Neuronal stem cell (in vitro differentiated cells): ENCODE data around the gene BCR.

Experiments
- DNase-seq: peaks from one replicate; pipeline ENCODE4 v3.0.0-alpha.2; 2013; ENCODE audit warnings: low spot score
- H2AFZ ChIP-seq: one replicate; pipeline ENCODE4 v1.6.1; 2013; ENCODE audit warnings: mild to moderate bottlenecking, low read length, inconsistent platforms
- H2AK5ac ChIP-seq: 2 replicates; pipeline ENCODE4 v1.6.1; 2013; ENCODE audit warnings: low read depth, mild to moderate bottlenecking, inconsistent platforms, low read length, moderate library complexity, mixed read lengths
- H2BK120ac ChIP-seq: 2 replicates; pipeline ENCODE4 v1.6.1; 2013; ENCODE audit warnings: low read depth, mild to moderate bottlenecking, inconsistent platforms, low read length, moderate library complexity, mixed read lengths
- H2BK12ac ChIP-seq: one replicate; pipeline ENCODE4 v1.6.1; 2013; ENCODE audit warnings: low read length, inconsistent platforms
- H2BK15ac ChIP-seq: 2 replicates; pipeline ENCODE4 v1.6.1; 2013; ENCODE audit warnings: mild to moderate bottlenecking, low read length, inconsistent platforms, mixed read lengths
- H2BK5ac ChIP-seq: one replicate; pipeline ENCODE4 v1.6.1; 2013; ENCODE audit warnings: inconsistent platforms, mild to moderate bottlenecking, low read length, moderate library complexity
- H3K14ac ChIP-seq: one replicate; pipeline ENCODE4 v1.6.1; 2013; ENCODE audit warnings: low read length, inconsistent platforms
- H3K18ac ChIP-seq: 2 replicates; pipeline ENCODE4 v1.6.1; 2013; ENCODE audit warnings: low read length, inconsistent platforms
- H3K23ac ChIP-seq: 2 replicates; pipeline ENCODE4 v1.6.1; 2013; ENCODE audit warnings: low read depth, mild to moderate bottlenecking, mixed read lengths, low read length, inconsistent platforms; ENCODE audit not compliant: poor library complexity
- H3K27ac ChIP-seq: replicated peaks from 3 replicates; pipeline ENCODE4 v1.5.1; 2013; ENCODE audit warnings: low read length, inconsistent platforms
- H3K27me3 ChIP-seq, 3 experiments: 2 replicates each; pipeline ENCODE4 v1.6.1; 2013; ENCODE audit warnings: low read length in 3 of 3, mild to moderate bottlenecking in 2 of 3, inconsistent platforms in 1 of 3, low read depth in 1 of 3, mixed read lengths in 1 of 3, moderate library complexity in 1 of 3; ENCODE audit not compliant: control insufficient read depth in 3 of 3, insufficient read depth in 3 of 3
- H3K36me3 ChIP-seq, 2 donors: replicated peaks in 1 of 2; 2 replicates each; pipeline ENCODE4 v1.6.1; 2013; ENCODE audit warnings: low read length in 2 of 2; ENCODE audit not compliant: control insufficient read depth in 2 of 2, insufficient read depth in 2 of 2
- H3K4ac ChIP-seq: 2 replicates; pipeline ENCODE4 v1.6.1; 2013; ENCODE audit warnings: inconsistent platforms, mild to moderate bottlenecking, low read length, moderate library complexity
- H3K4me1 ChIP-seq, 2 donors: 1 replicate in 1 of 2; 2 replicates in 1 of 2; pipeline ENCODE4 v1.6.1; 2013; ENCODE audit warnings: low read length in 2 of 2, low read depth in 1 of 2; ENCODE audit not compliant: control insufficient read depth in 2 of 2, insufficient read depth in 1 of 2
- H3K4me2 ChIP-seq: one replicate; pipeline ENCODE4 v1.6.1; 2013; ENCODE audit warnings: mild to moderate bottlenecking, low read length, inconsistent platforms; ENCODE audit not compliant: insufficient read depth, poor library complexity, severe bottlenecking
- H3K4me3 ChIP-seq, 2 donors: 2 replicates each; pipeline ENCODE4 v1.5.1; 2013; ENCODE audit warnings: low read length in 2 of 2, mild to moderate bottlenecking in 2 of 2, inconsistent platforms in 1 of 2, moderate library complexity in 1 of 2
- H3K79me1 ChIP-seq: one replicate; pipeline ENCODE4 v1.6.1; 2013; ENCODE audit warnings: low read depth, mild to moderate bottlenecking, inconsistent platforms, low read length, moderate library complexity
- H3K9ac ChIP-seq: one replicate; pipeline ENCODE4 v1.6.1; 2013; ENCODE audit warnings: mild to moderate bottlenecking, low read depth, low read length, inconsistent platforms; ENCODE audit not compliant: poor library complexity
- H3K9me3 ChIP-seq, 2 donors: replicated peaks in 1 of 2; 2 replicates each; pipeline versions ENCODE3 to v1.6.1; 2013; ENCODE audit warnings: low read length in 2 of 2, mild to moderate bottlenecking in 2 of 2, inconsistent platforms in 1 of 2, low read depth in 1 of 2, mixed read lengths in 1 of 2, moderate library complexity in 1 of 2; ENCODE audit not compliant: control insufficient read depth in 2 of 2, insufficient read depth in 1 of 2
- H4K8ac ChIP-seq: one replicate; pipeline ENCODE4 v1.6.1; 2013; ENCODE audit warnings: low read depth, mild to moderate bottlenecking, inconsistent platforms, low read length, moderate library complexity
- H4K91ac ChIP-seq: one replicate; pipeline ENCODE4 v1.6.1; 2013; ENCODE audit warnings: low read length, low read depth, mild to moderate bottlenecking, inconsistent platforms; ENCODE audit not compliant: poor library complexity
- WGBS, 2 donors: extraction: QIAGEN DNeasy Blood & Tissue Kit; methylation state at CpG; one replicate each; pipeline ENCODE4 v1.1.7; 2013; ENCODE audit warnings: missing lambda C conversion rate in 2 of 2, mixed read lengths in 1 of 2; ENCODE audit not compliant: insufficient read length in 2 of 2, insufficient replicate concordance in 1 of 2; ENCODE audit errors: extremely low coverage in 2 of 2; 5-methylcytosine and 5-hydroxymethylcytosine counted together

The BCR gene

DNA sequence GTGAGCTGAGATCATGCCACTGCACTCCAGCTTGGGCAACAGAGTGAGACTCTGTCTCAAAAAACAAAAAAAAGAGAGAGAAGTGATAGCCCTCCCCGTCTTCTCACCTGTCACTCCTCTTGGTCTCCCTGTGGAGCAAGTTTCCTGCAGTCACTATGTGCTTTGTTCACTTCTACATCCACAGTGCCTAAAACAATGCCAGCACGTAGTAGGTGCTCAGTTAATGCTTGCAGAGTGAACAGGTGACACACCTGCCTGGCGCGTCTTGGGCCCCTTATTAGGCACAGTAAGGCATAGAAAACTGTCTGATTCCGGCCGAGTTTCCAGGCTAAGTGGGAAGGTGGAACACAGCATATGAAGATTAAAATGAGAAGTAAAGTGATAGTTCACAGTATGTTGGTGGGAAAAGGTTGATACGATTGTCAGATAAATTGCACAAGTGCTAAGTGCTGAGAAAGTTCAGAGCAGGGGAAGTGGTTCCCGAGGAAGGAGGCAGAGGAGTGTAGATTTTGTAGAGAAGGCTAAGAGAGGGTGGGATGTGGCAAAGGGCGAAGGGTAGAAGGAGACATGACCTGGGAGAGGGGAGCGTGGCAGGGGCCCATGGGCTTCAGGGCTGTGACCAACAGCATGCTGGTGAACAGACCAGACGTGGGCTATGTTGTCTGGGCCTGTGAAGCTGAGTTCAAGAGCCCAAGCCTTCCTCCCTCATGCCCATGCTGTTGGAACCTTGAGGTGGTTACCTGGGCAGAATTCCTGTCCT lies 41.9 kb downstream of the BCR start:
- Histone ChIP-seq H2AK5ac (no peak overlapping the region), H3K4me2 (no peak overlapping the region), H2BK5ac (no peak overlapping the region), H3K27ac (no peak overlapping the region), H3K23ac (no peak overlapping the region), H2BK120ac (no peak overlapping the region), H2BK12ac (no peak overlapping the region), H3K18ac (no peak overlapping the region), H3K79me1 (peaks cover 10% of the 10 kb centered on the region), H3K4me3 (no peak overlapping the region), H3K9ac (no peak overlapping the region), H3K4me1 (peaks cover 29 to 34% of the 10 kb centered on the region in 2 donors), H3K14ac (no peak overlapping the region), H4K91ac (no peak overlapping the region), H2AFZ (no peak overlapping the region), H3K4ac (no peak overlapping the region), H3K27me3 (no peaks in the 10 kb centered on the region), H3K9me3 (peaks cover 0 to 4% of the 10 kb centered on the region in 2 donors), H4K8ac (no peak overlapping the region), H3K36me3 (no peaks in the 10 kb centered on the region), H2BK15ac (no peak overlapping the region)
- WGBS, 2 donors = 100% methylated on average over 1 of the region's 11 CpGs; no CpG with 5 or more reads in 1 of the 2 donors
- no peak for DNase-seq

DNA sequence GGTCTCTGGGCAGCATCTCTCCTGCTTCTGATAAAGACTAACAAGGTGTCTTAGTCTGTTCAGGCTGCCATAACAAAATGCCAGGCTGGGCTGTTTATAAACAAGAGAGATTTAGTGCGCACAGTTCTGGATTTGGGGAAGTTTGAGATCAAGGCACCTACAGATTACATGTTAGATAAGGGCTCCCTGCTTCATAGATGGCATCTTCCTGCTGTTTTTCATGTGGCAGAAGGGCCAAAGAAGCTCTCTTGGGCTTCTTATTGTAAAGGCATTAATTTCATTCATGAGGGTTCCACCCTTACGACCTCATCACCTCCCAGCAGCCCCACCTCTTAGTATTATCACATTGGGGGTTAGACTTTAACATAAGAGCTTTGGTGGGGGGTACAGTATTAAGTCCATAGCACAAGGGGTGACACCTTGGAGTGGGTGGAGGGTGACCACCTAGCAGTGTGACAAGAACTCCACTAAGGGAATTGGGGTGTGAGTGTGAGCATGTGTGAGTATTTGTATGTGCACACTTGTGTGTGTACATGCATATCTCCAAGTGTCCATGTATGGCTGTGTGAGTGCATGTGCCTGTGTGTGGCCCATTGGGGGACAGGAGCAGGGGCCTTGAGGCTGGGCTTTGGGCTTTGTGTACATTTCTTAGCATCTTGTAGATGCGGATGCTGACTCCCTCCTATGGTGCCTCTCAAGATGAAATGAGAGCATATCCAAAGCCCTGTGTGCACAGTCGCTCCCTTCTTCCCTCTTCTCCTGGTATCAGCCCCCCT lies 42.7 kb downstream of the BCR start:
- H2AFZ ChIP-seq = no peak overlapping the region
- no peak overlapping the region for H3K9ac ChIP-seq
- no peak overlapping the region for H3K18ac ChIP-seq
- no peak overlapping the region for H3K4ac ChIP-seq
- no peak overlapping the region for H4K91ac ChIP-seq
- no peak overlapping the region for H3K14ac ChIP-seq
- no peak overlapping the region for H3K27ac ChIP-seq
- H2BK5ac ChIP-seq = no peak overlapping the region
- no peak overlapping the region for H2AK5ac ChIP-seq
- no peak overlapping the region for H4K8ac ChIP-seq
- no peak overlapping the region for H2BK12ac ChIP-seq
- no peak overlapping the region for H2BK15ac ChIP-seq
- DNase-seq = no peak
- peaks cover 4 to 11% of the 10 kb centered on the region in 2 donors for H3K9me3 ChIP-seq
- peaks cover 10% of the 10 kb centered on the region for H3K79me1 ChIP-seq
- peaks cover 26 to 30% of the 10 kb centered on the region in 2 donors for H3K4me1 ChIP-seq
- no peak overlapping the region for H3K4me2 ChIP-seq
- no peaks in the 10 kb centered on the region for H3K36me3 ChIP-seq
- WGBS, 2 donors = no CpG with 5 or more reads among the region's 4 CpGs
- H3K27me3 ChIP-seq = no peaks in the 10 kb centered on the region
- H3K23ac ChIP-seq = peak overlapping the region; percentile 90
- H3K4me3 ChIP-seq = no peak overlapping the region
- no peak overlapping the region for H2BK120ac ChIP-seq

DNA sequence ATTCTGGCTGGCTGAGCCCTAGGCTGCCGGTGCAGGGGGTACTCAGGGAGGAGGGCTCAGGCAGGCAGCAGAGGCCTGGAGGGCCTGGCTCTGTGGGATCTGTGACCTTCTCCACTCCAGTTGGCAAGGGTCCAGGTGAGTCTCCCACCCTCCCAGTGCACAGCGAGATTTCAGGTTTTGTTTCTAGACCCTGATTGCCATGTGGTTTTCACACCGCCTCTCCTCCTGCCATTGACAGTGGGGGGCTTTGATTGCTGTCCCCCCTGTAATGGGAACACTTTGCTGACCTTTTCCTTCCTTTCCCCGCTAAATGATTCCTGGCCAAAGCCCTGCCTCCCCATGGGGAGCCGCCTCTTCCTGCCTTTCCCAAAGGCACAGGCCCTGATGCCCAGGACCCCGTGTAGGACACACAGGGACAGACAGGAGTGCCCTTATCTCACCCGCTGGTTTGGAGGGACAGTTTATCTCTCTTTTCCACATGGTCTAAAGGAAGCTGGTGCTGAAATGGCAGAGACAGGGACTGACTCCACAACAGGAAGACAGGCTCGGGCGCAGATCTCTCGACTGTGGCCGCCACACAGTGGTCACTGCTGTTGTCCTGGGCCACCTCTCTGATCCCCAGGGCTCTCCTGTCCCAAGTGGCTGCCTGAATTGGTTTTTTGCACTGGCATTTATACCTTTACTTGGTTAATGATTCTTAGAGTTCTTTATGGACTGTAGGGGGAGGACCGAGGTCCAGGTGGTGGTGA lies 43.4 kb downstream of the BCR start:
- no peak overlapping the region for H3K9ac ChIP-seq
- no peak overlapping the region for H3K4ac ChIP-seq
- no peak overlapping the region for H3K27ac ChIP-seq
- H2BK12ac ChIP-seq = no peak overlapping the region
- H2AK5ac ChIP-seq = no peak overlapping the region
- no peak overlapping the region for H4K91ac ChIP-seq
- no peak overlapping the region for H2BK120ac ChIP-seq
- H3K36me3 ChIP-seq = no peaks in the 10 kb centered on the region
- H2BK5ac ChIP-seq = no peak overlapping the region
- H3K27me3 ChIP-seq = no peaks in the 10 kb centered on the region
- H3K79me1 ChIP-seq = peaks cover 10% of the 10 kb centered on the region
- H3K23ac ChIP-seq = peak overlapping the region; percentile 90
- no CpG with 5 or more reads among the region's 12 CpGs for WGBS, 2 donors
- no peak overlapping the region for H3K4me2 ChIP-seq
- no peak overlapping the region for H3K14ac ChIP-seq
- H2BK15ac ChIP-seq = no peak overlapping the region
- peaks cover 19 to 23% of the 10 kb centered on the region in 2 donors for H3K4me1 ChIP-seq
- no peak overlapping the region for H3K18ac ChIP-seq
- H3K4me3 ChIP-seq = no peak overlapping the region
- peaks cover 4 to 19% of the 10 kb centered on the region in 2 donors for H3K9me3 ChIP-seq
- no peak overlapping the region for H2AFZ ChIP-seq
- no peak overlapping the region for H4K8ac ChIP-seq
- DNase-seq = no peak

DNA sequence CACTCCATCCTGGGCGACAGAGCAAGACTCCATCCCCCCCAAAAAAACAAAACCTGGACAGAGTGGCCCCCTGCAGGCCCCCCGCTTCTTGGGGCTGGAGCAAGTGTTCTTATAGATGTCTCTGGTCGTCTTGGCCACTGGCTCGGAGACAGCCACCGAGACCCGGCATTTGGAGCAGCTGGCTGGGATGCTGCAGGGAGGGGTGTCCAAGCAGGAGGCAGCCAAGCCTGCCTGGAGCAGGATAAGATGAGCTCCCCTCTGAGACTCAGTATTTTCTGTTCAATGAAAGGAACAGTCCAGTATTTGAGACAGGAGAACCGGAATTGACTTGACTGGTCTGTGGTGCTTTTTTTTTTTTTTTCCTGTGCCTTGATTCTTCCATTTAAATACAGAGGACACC lies 44.5 kb downstream of the BCR start:
- H3K4me1 ChIP-seq = peaks cover 11 to 12% of the 10 kb centered on the region in 2 donors
- H4K91ac ChIP-seq = no peak overlapping the region

More for the DNA sequence above, 44.5 kb downstream of the BCR start:
- Histone ChIP-seq H3K4ac (no peak overlapping the region), H2BK15ac (no peak overlapping the region), H2BK12ac (no peak overlapping the region), H3K4me2 (no peak overlapping the region), H2BK120ac (no peak overlapping the region), H4K8ac (no peak overlapping the region), H3K36me3 (no peaks in the 10 kb centered on the region), H3K23ac (no peak overlapping the region), H2AK5ac (no peak overlapping the region), H3K9ac (no peak overlapping the region), H3K9me3 (peaks cover 8 to 29% of the 10 kb centered on the region in 2 donors), H3K79me1 (peaks cover 5% of the 10 kb centered on the region), H3K27ac (no peak overlapping the region), H3K27me3 (no peaks in the 10 kb centered on the region), H2BK5ac (no peak overlapping the region), H3K4me3 (no peak overlapping the region), H3K14ac (no peak overlapping the region), H3K18ac (no peak overlapping the region), H2AFZ (no peak overlapping the region)
- no peak for DNase-seq
- no CpG with 5 or more reads among the region's 7 CpGs for WGBS, 2 donors
